Endometrial microvascular endothelial cells (primary cell): ENCODE data around the gene SCGB1A1. TPM values are rescaled to one million over a fixed set of nuclear protein-coding genes. Genes with fewer than 3 reads are reported as not detected.

Source experiments
- in situ Hi-C: cut with HindIII; loops from 2 replicates; pipeline ENCODE4 v1.10.0; 2017; ENCODE audit warnings: low sequenced_read_pairs, low pct_unique_long_range_greater_than_20kb; ENCODE audit errors: inconsistent ontology term
- total RNA-seq: library from RNA; depleted of rRNA; stranded (reverse); fragments of >200 nt; gene quantifications from one replicate; pipeline ENCODE4 v1.2.3, GENCODE V29; 2015; ENCODE audit errors: inconsistent ontology term

The SCGB1A1 gene
- total RNA-seq, 1 donor from 2014 or later: not detected

DNA sequence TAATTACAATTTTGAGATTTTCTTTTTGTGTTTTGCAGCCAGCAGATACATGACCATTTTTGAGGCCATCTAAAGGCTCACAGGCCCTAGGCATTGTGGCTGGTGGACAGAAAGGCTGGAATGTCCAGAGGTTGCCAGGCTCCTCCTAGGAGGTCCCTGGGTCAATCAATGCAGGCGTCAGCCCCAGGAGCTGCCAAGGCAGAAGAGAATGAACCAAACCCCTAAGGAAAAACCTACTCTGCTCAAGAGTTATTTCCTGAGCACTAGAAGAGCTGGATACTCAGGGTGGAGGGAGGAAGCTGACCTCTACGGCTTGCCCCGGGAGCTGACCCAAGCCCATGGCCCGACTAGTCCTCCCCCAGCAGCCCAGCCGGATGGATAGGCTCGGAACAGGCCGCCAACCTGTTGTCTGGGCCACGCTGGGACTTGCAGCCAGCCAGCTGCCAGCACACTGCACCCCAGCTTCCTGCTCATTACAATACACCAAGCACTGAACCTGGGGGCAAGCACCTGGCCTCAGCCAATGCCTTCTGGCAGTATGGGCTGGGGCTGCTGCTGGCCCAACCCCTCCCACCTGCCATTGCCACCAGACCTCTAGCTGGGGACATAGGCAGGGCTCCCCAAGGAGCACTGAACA, 5.7 kb upstream of the SCGB1A1 start:
- in situ Hi-C loops: no loop called here

DNA sequence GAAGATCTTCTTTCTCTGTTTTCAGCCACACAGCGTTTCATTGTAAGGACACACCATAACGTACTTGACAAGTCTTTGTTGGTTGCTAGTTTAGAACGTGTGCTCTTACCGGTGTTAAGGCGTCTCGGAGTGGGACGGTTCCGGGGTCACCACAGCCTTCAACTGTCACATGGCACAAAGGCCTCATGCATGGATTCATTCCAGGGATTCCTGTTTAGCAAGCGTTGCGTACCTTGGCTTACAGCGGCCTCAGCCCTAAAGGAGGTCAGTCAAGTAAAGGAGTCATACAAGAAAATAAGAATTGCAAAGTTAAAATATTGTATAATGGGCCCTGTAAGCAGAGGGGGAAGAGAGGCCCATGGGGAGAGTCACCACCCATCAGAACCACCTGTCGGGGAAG, 2.2 kb upstream of the SCGB1A1 start:
- in situ Hi-C loops: no loop called here

- in situ Hi-C loops: no loop called here
Measured at GRCh38 chr11:62418136-62418535, 697 bp upstream of the SCGB1A1 start.

- in situ Hi-C loops: no loop called here
Measured at GRCh38 chr11:62419314-62419929, 589 bp downstream of the SCGB1A1 start.

DNA sequence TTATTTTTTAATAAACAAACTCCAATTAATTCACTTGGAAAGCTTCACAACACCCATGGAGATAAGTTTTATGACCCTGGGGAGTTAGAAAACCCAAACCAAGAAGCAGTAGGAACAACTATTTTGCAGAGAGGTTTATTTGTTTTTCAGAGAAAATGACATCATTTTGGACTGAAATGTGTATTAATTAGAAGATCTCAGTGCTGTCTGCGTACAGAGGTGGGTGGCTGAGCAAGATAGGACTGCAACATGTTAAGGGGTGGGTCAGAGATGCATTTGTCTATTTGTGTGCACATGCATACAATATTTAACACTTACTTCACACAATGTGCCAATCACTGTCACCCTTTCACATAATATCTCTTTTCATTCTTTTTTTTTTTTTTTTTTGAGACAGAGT, 1.1 kb downstream of the SCGB1A1 start:
- in situ Hi-C loops: no loop called here

GRCh38 chr11:62420882-62421281, 2.0 kb downstream of the SCGB1A1 start:
- in situ Hi-C loops: no loop called here

- in situ Hi-C loops: no loop called here
Measured at GRCh38 chr11:62421996-62422395, 3.2 kb downstream of the SCGB1A1 start.

GRCh38 chr11:62423012-62423411, 4.2 kb downstream of the SCGB1A1 start:
- in situ Hi-C loops: no loop called here

DNA sequence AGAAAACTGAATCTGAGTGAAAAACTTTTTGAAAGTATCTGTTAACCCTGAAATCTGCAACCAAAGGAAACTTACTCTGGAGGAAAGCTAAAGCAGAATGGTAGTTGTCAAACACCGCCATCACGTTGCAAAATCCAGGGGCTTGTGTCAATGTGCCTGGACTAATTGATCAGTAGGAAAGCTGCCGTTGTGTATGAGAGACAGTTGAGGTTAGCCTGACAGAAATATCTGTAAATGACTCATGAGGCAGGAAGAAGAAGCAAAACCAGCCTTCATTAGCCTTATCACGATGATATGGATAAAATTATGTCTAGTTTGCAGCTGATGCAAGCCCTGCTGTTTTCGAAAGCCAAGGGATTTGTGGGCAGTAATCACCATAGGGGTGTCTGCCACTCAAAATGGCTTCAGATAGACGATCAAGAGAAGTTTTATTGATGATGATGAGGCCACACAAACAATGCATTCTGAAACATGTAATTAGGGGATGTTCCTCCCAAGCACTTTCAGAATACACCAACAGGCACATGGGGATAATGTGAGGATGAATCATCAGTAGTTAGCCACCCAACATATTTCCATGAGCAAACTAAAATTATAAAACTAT, 8.9 kb downstream of the SCGB1A1 start:
- in situ Hi-C loops: loop anchor here (25.0 kb wide), 1 partner anchor 135 kb away; the partner anchor contains the start of gene EEF1G

GRCh38 chr11:62428871-62429560, 10.2 kb downstream of the SCGB1A1 start:
- in situ Hi-C loops: loop anchor here (25.0 kb wide), 1 partner anchor 133 kb away; the partner anchor contains the start of gene EEF1G

DNA sequence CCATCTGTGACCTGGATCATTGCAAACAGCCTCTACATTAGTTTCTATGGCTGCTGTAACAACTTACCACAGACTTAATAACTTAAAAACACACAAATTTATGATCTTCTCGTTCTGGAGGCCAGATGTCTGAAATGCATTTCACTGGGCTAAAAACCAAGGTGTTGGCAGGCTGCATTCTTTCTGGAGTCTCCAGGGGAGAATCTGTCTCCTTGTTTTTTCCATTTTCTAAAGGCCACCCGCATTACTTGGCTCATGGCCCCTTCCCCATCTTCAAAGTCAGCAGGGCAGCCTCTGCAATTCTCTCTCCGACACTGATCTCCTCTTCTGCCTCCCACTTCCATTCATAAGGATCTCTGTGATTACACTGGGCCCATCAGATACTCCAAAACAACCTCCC, 11.6 kb downstream of the SCGB1A1 start:
- in situ Hi-C loops: loop anchor here (25.0 kb wide), 1 partner anchor 132 kb away; the partner anchor contains the start of gene EEF1G

- in situ Hi-C loops: loop anchor here (25.0 kb wide), 1 partner anchor 131 kb away; the partner anchor contains the start of gene EEF1G
Measured at GRCh38 chr11:62431171-62431901, 12.5 kb downstream of the SCGB1A1 start.

GRCh38 chr11:62432695-62433094, 13.9 kb downstream of the SCGB1A1 start:
- in situ Hi-C loops: loop anchor here (25.0 kb wide), 1 partner anchor 130 kb away; the partner anchor contains the start of gene EEF1G

DNA sequence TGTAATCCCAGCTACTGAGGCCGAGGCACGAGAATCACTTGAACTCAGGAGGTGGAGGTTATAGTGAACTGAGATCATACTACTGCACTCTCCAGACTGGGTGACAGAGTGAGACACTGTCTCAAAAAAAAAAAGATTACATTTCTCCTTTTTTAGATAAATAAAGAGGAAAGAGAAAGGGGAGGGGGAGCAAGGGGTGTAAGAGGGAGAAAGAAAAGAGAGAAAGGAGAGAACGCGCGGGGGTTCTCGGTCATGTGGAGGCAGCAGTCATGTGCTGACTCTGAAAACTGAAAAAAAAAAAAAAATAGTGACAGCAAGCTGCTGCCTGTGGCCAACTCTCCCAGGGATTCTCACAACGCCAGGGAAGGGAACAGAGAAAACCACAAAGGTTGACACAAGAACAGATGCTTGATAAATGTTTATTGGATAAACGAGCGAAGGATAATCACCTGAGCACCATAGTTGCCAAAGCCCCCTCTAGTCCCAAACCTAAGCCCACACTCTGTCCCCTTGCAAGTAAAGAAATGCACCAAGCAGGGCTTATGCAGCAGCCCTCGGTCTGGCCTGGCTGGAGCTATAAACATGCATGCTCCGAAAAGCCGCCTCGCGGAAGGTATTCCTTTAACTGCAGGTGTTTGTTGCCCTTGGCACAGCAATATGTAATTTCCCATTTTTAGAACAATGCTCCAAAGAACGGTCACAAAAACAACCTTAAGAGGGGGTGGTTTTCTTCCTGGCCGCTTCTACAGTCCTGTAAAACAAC, 14.5 kb downstream of the SCGB1A1 start:
- in situ Hi-C loops: loop anchor here (25.0 kb wide), 1 partner anchor 129 kb away; the partner anchor contains the start of gene EEF1G

DNA sequence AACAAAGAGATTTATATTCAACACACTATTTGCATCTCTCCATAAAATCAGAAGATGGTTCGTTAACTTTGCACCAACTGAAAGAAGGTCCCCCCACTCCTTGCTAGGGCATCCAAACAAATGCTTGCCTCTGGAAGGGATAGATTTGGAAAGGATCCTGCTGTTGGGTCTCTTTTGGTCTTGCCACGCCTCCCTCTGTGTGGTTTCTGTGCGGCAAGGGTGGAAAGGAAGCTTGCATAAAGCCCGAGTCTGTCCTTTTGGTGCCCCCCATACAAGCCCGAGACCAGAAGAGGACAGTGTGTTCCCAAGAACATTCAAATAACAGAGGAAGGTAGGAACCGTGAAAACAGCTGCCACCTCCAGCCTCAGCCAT, 15.1 kb downstream of the SCGB1A1 start:
- in situ Hi-C loops: loop anchor here (25.0 kb wide), 1 partner anchor 128 kb away; the partner anchor contains the start of gene EEF1G

DNA sequence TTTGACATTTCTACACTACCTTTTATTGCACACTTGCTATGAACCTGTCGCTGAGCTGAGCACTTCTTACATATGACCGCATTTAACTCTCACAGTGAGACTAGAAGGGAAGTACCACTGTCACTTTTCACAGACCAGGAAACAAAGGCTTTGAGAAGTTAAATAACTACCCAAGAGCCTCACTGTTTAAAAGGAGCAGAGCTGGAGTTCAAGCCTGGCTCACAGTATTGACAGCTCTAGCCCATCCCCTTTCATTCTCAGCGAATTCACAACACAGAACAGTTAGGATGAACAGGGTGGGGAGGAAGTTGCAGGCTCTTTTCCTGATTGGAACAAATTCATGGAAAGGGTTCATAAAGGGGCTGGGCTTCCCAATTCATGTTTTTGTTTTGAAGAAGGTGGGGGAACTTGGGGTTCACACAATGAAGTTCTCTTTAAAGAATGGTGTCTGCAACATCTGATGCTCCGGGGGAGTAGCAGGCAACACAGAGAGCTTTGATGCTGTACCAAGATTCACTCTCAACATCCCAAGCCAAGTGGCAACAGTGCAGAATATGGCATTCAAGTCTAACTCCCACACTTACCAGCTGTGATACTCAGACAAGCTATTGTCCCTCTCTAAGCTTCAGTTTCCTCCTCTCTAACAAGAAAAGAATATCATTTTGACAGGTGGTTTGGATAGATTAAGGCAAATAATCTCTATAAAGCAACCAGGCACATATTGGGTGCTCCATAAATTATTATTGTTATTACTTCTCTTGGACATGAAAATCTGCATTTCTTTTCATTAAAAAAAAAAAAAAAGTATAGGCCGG, 17.2 kb downstream of the SCGB1A1 start:
- in situ Hi-C loops: loop anchor here (25.0 kb wide), 1 partner anchor 126 kb away; the partner anchor contains the start of gene EEF1G

- in situ Hi-C loops: loop anchor here (25.0 kb wide), 1 partner anchor 125 kb away; the partner anchor contains the start of gene EEF1G
Measured at GRCh38 chr11:62437616-62438015, 18.8 kb downstream of the SCGB1A1 start.
